Ishikawa (cell line): ENCODE results near the gene SLC6A19.

Experiments used
- CEBPB ChIP-seq: IDR thresholded peaks from 2 replicates; pipeline ENCODE4 v1.6.1; 2012
- CREB1 ChIP-seq: IDR thresholded peaks from 2 replicates; pipeline ENCODE4 v1.6.1; 2012; ENCODE audit warnings: low read depth
- EGR1 ChIP-seq: IDR thresholded peaks from 2 replicates; pipeline ENCODE4 v1.6.1; 2012
- EP300 ChIP-seq: IDR thresholded peaks from 2 replicates; pipeline ENCODE4 v1.6.1; 2012; ENCODE audit warnings: borderline replicate concordance
- FOXM1 ChIP-seq: IDR thresholded peaks from 2 replicates; pipeline ENCODE4 v1.6.1; 2012; ENCODE audit warnings: low read depth, borderline replicate concordance
- NFIC ChIP-seq: IDR thresholded peaks from 2 replicates; pipeline ENCODE4 v1.6.1; 2012
- RAD21 ChIP-seq: IDR thresholded peaks from 2 replicates; pipeline ENCODE4 v1.6.1; 2012; ENCODE audit warnings: low read depth
- REST ChIP-seq: IDR thresholded peaks from 2 replicates; pipeline ENCODE4 v1.6.1; 2012; ENCODE audit warnings: low read depth, mild to moderate bottlenecking
- TAF1 ChIP-seq: IDR thresholded peaks from 2 replicates; pipeline ENCODE4 v1.6.1; 2012; ENCODE audit warnings: low read depth, mild to moderate bottlenecking
- TCF12 ChIP-seq: IDR thresholded peaks from 2 replicates; pipeline ENCODE4 v1.6.1; 2012; ENCODE audit warnings: low read depth
- TEAD4 ChIP-seq: IDR thresholded peaks from 2 replicates; pipeline ENCODE4 v1.6.1; 2012
- YY1 ChIP-seq: IDR thresholded peaks from 2 replicates; pipeline ENCODE4 v1.6.1; 2012; ENCODE audit warnings: low read depth
- ZBTB7A ChIP-seq: IDR thresholded peaks from 2 replicates; pipeline ENCODE4 v1.6.1; 2012; ENCODE audit warnings: low read depth
- TF ChIP-seq, protein P1 (sequence below): IDR thresholded peaks from 2 replicates; pipeline ENCODE4 v1.6.1; 2012
- TF ChIP-seq, protein P2 (sequence below): IDR thresholded peaks from 2 replicates; pipeline ENCODE4 v1.6.1; 2012

Gene SLC6A19

DNA sequence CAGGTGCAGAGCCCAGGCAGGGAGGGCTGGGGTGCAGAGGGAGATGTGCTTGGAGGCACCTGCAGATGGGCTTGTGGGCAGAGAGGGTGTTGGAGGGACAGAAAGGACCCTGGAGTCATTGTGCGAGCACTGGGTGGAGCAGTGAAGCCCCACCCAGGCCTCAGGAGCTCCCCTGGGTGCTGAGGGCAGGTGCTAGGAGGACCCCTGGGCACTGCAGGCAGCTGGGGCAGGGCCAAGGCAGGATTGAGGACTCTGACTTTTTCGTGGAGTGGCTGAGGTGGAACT, 13.5 kb downstream of the SLC6A19 start:
- TF ChIP-seq EGR1 (no peak), TEAD4 (no peak), FOXM1 (no peak), REST (no peak), CEBPB (no peak), RAD21 (no peak), EP300 (no peak), TCF12 (no peak), TAF1 (no peak), YY1 (no peak), NFIC (no peak), CREB1 (no peak), ZBTB7A (no peak)
- TF ChIP-seq, protein P1, sequence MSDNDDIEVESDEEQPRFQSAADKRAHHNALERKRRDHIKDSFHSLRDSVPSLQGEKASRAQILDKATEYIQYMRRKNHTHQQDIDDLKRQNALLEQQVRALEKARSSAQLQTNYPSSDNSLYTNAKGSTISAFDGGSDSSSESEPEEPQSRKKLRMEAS = no peak
- TF ChIP-seq, protein P2, sequence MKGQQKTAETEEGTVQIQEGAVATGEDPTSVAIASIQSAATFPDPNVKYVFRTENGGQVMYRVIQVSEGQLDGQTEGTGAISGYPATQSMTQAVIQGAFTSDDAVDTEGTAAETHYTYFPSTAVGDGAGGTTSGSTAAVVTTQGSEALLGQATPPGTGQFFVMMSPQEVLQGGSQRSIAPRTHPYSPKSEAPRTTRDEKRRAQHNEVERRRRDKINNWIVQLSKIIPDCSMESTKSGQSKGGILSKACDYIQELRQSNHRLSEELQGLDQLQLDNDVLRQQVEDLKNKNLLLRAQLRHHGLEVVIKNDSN = no peak

DNA sequence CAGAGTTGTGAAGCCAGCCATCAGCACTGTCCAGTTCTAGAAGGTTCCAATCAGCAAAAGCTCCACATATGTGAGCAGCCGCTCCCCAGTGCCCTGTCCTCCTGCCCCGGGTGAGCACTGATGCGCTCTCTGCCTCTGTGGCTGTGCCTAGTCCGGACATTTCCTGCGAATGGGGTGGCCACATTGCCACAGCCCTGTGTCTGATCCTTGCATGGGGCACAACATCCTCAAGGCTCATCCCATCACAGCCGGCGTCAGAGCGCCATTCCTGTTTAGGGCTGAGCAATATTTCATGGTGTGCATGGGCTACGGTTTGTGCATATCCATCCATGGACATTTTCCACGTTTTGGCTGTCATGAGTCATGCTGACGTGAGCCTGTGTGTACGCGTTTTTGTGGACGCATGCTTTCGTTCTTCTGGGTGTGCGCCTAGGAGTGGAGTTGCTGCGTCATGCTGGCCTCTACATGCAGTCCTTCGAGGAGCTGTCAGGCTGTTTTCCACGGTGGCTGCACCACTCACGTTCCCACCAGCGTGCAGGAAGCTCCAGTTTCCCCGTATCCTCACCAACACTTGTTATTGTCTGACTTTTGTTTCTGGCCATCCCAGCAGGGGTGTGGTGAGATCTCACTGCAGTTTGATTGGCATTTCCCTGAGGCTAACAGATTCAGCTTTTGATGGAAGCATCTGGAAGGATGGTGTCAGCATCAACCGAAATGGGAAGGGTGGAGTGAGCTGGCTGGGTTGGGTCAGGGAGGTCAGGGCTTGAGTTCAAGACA, 14.1 kb downstream of the SLC6A19 start:
- TF ChIP-seq EP300 = no peak
- TF ChIP-seq CEBPB = no peak
- TF ChIP-seq, protein P2 = no peak
- TF ChIP-seq, protein P1 = no peak
- TF ChIP-seq TEAD4 = no peak
- no peak for TF ChIP-seq NFIC
- no peak for TF ChIP-seq TAF1
- no peak for TF ChIP-seq EGR1
- TF ChIP-seq CREB1 = no peak
- no peak for TF ChIP-seq TCF12
- TF ChIP-seq ZBTB7A = no peak
- TF ChIP-seq REST = no peak
- TF ChIP-seq FOXM1 = no peak
- TF ChIP-seq RAD21 = no peak
- no peak for TF ChIP-seq YY1

DNA sequence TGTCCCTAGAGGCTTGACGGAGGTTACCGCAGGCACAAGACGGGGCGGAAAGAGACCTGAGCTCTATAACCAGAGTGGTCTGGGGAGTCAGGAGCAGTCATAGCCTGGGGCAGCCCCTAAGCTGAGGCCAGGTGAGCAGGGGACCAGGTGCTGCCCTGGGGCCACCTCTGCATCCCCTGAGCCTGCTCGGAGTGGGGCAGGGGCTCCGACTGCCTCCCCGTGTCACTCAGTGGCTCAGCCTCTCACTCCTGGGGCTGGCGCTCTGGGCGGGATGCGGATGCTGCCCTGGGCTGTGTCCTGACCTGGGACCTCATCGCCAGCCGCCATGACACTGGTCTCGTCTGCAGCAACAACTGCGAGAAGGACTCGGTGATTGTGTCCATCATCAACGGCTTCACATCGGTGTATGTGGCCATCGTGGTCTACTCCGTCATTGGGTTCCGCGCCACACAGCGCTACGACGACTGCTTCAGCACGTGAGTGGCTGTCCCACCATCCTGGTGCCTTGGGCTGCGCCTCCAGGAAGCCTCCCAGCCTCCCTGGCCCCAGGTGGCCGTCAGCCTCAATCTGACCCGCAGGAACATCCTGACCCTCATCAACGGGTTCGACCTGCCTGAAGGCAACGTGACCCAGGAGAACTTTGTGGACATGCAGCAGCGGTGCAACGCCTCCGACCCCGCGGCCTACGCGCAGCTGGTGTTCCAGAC, 15.0 kb downstream of the SLC6A19 start:
- TF ChIP-seq NFIC (no peak), CREB1 (no peak), YY1 (no peak), TAF1 (no peak), FOXM1 (no peak), TEAD4 (no peak), CEBPB (no peak), EP300 (no peak), TCF12 (no peak), EGR1 (no peak)
- TF ChIP-seq, protein P1 = no peak
- TF ChIP-seq, protein P2 = no peak

DNA sequence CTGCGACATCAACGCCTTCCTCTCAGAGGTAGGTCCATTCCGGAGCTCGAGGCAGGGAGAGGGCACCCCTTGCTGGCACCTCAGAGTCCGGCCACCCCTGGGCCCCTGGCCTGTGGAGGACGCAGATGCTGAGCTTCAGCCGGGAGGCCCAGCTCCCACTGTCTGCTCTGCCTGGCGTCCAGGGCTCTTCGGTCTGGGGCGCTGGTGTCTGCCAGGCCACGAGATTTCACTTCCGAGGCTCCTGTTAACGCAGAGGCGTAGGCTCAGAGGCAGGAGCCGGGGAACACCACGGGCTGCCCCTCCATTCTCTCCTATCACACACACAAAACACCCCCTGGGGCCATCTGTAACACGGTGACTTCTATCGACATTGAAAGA, 15.5 kb downstream of the SLC6A19 start:
- no peak for TF ChIP-seq CEBPB
- TF ChIP-seq FOXM1 = no peak
- no peak for TF ChIP-seq TCF12
- TF ChIP-seq, protein P2 = no peak
- no peak for TF ChIP-seq RAD21
- no peak for TF ChIP-seq ZBTB7A
- TF ChIP-seq, protein P1 = no peak
- TF ChIP-seq REST = no peak
- no peak for TF ChIP-seq EGR1
